HG03039 (cell line): ENCODE measurements around the gene MDN1.
A peak's percentile ranks its signal among the peaks of the same experiment; 100 is the strongest.

Experiments
- ATAC-seq: cut with Tn5 transposase; IDR thresholded peaks from one replicate; pipeline ENCODE4 v1.9.1; 2021; ENCODE audit warnings: mild to moderate bottlenecking, moderate library complexity; ENCODE audit not compliant: unreplicated experiment

MDN1 gene

GRCh38 chr6:89612121-89612520, 207.5 kb downstream of the MDN1 start:
- ATAC-seq, result no peak

- ATAC-seq, result no peak
These were observed 207.9 kb downstream of the MDN1 start for GRCh38 chr6:89611666-89612065.

- no peak for ATAC-seq
These were observed 209.4 kb downstream of the MDN1 start for GRCh38 chr6:89610149-89610642.

- ATAC-seq, result no peak
These were observed 213.7 kb downstream of the MDN1 start for GRCh38 chr6:89605861-89606260.

GRCh38 chr6:89604653-89605052, 214.9 kb downstream of the MDN1 start:
- ATAC-seq, result no peak

- ATAC-seq, result no peak
These were observed 217.4 kb downstream of the MDN1 start for GRCh38 chr6:89602166-89602565.

GRCh38 chr6:89599727-89600126, 219.9 kb downstream of the MDN1 start:
- ATAC-seq, result no peak

- no peak for ATAC-seq
These were observed 221.6 kb downstream of the MDN1 start for GRCh38 chr6:89597988-89598387.

- ATAC-seq, result no peak
These were observed 222.2 kb downstream of the MDN1 start for GRCh38 chr6:89597372-89597771.

GRCh38 chr6:89596484-89596883, 223.1 kb downstream of the MDN1 start:
- no peak for ATAC-seq

GRCh38 chr6:89596056-89596455, 223.5 kb downstream of the MDN1 start:
- ATAC-seq, result peak; percentile 76
